ENCODE data around the gene NWD2.
A peak's percentile ranks its signal among the peaks of the same experiment; 100 is the strongest.

The NWD2 gene

DNA sequence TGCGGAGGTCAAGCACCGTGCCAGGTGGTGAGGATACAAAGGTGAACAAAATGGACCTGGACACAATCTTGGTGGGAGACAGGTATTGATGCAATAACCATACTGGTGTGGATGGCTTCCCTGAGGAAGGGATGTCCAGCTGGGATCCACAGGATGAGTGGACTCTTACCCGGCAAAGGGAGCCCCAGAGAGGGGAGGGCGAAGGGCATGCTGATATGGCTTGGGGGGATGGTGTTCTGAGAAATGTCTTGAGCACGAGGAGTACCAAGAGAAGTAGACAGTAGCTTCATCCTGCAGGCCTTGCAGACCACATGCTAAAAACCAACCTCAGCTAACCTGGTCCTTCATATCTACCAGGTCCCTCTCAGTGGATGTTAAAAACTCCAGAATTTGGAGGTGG is 220.8 kb downstream of the NWD2 start:
- DNase-seq = no peak

DNA sequence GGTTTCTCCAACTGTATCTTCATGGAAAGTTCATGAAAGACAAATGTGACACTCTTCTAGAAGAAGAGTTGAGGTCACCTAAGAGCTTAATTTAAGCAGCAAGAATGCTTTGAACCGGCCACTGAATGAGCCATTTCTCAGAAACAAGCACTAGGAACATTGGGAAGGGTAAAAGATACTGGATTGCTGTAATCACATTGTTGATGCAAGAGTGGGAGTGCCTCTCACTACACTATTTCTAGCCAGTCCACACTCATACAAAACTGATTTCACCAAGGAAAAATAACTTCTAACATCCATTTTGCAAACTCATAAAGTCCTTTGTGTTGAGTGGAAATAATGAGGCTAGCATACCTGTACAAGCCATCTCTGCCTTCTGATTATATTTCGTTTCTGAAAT is 221.3 kb downstream of the NWD2 start:
- no peak for DNase-seq

GRCh38 chr4:37467223-37467622 is 222.7 kb downstream of the NWD2 start:
- no peak for DNase-seq

DNA sequence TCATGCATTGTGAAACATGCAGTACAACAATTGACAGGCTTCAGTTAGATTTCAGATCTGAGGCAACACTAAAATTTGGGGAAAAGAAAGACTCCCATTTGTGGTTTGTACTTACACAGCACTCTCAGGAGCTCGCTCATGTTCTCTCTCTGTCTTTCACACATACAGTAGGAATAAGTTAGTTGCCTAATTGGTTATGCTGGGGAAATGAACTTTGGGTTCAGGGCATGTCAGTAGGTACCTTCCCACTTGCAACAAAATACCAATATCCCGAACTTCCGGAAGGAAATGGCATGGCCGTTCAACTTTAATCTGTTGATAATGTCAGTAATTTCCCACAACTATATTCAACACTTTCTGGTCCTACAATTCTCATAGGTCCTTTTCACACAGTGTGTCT is 223.3 kb downstream of the NWD2 start:
- no peak for DNase-seq

DNA sequence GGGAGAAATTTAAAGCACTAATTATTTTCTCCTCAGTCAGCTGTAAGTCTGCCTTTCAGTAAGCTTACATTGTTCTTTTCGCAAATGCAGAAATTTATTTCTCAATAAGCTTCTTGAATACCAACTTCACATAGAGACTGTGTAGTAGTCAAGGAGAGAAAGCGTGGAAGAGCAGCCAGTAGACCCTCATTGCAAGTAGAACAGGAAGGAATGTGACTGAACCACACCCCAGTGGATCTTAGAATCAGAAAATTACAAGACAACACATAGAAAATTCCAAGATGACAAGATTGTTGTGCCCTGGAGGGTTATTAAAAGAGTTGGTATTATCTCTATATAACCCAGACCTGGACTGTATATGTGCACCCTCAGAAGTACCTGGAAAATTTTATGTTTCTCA is 224.7 kb downstream of the NWD2 start:
- DNase-seq = no peak

DNA sequence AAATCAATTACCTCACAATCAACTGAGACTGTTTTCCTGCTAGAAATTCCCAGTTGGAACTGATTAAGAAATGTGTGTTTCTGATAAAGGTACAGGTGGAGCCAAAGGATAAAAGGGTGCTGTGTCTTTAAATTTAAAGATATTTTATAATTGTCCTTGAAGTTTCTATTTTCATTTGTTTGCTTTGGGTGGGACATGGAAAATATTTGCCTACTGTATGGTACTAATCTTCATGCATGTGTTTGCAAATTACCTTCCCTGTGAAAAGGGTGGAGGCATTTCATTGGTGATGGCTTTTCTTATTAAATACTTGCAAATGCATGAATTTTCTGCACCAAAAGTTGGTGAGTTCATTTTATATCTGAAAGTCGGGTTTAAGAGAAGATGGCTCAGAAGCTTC is 225.7 kb downstream of the NWD2 start:
- no peak for DNase-seq

DNA sequence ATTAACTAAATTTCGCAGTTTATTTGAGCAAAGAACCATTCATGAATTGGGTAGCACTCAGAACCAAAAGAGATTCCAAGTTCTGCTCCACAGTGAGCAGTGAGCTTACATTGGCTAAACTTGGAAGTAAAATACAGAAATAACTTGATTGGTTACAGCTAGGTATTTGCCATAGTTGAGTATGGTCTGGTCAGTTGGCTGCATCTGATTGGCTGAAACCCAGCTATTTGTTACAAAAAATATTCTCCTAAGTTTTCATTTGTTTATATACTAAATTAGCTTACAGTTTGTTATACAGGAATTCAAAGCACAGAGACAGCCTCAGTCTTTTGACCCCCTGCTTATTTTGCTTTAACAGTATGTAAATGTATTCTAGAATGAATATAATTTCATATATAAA is 226.6 kb downstream of the NWD2 start:
- no peak for DNase-seq

DNA sequence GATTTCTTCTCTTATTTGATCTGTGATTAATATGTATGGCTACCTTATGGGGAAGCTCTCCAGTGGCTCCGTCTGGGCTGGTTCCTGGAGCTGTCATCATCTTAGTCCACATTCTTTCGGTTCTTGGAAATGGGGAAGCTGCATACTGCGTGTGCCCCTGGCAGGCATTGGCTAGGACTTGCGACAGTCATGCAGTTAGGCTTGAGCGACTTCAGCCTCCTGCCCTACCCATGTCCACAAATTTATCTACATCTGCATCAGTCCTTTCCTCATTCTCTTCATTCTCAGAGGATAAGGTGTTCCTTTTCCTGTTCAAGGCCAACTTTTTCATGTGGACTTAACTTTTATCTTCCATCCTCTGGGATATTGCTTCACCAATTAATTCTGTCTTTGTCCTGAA is 227.4 kb downstream of the NWD2 start:
- DNase-seq = peak in 5 of 51 donors; percentile 2 to 6 (median 2)

GRCh38 chr4:37473807-37474206 is 229.3 kb downstream of the NWD2 start:
- DNase-seq = no peak

DNA sequence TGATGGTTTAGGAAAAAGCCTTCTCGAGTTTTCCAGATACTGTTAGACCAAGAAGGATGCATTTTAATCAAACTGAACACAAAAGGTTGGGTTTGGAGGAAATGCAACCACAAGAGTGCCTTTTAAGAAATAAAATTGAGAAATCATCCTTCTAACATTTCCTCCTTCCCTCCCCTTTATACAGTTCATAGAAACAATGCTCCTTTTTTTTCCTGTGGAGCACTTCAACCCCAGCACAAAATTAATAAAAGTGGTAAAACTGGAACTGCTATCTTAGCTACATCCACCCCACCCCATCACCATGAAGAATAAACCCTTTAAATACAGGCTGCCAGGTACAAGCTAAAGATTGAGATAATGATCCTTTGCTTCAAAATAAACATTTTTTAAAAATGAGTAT is 230.5 kb downstream of the NWD2 start:
- no peak for DNase-seq

DNA sequence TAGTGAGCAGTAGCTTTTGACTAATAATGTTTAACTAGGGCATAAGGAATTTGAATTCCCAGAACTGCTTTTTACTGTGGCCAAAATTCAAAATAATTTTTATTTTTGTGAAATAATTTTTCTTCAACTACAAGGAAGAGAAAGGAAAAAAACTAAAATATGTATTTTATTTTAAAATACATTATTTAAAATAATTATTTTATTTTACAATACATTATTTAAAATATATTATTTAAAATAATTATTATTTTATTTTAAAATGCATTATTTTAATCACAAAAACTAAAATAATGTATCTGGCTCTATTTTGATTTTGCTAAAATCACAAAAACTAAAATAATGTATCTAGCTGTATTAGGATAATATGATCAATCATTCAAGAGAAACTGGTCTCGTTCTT is 231.2 kb downstream of the NWD2 start:
- no peak for DNase-seq

GRCh38 chr4:37476256-37476655 is 231.7 kb downstream of the NWD2 start:
- DNase-seq = no peak

GRCh38 chr4:37476691-37477090 is 232.1 kb downstream of the NWD2 start:
- DNase-seq = no peak

DNA sequence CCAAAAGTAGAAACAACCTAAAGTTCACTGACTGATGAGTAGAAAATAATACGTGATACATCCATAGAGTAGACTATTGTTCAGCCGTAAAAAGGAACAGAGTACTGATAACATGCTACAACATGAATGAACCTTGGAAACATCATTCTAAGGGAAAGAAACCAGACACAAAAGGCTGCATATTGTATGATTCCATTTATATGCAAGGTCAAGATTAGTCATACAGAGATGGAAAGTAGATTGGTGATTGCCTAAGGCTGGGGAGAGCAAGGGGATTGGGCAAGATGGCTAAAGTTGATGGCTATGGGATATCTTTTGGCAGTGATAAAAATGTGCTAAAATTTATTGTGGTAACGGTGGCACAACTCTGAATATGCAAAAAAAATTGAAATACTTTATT is 232.6 kb downstream of the NWD2 start:
- no peak for DNase-seq

- DNase-seq = no peak
Measured at GRCh38 chr4:37478151-37478550, 233.6 kb downstream of the NWD2 start.

GRCh38 chr4:37480509-37480908 is 236.0 kb downstream of the NWD2 start:
- DNase-seq = no peak

DNA sequence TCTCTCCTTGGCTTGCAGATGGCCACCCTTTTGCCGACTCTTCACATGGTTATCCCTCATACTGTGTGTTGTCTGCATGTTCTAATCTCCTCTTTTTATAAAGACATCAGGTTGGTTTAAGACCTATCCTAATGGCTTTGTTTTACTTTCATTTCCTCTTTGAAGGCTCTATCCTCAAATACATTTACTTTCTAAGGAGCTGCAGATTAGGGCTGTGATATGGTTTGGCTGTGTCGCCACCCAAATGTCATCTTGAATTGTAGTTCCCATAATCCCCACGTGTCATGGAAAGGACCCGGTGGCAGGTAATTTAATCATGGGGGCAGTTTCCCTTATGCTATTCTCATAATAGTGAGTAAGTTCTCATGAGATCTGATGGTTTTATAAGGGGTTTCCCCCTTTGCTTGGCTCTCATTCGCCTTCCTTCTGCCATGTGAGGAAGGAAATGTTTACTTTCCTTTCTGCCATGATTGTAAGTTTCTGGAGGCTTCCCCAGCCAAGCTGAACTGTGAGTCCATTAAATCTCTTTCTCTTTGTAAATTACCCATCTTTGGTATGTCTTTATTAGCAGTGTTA is 237.1 kb downstream of the NWD2 start:
- DNase-seq = no peak

- no peak for DNase-seq
Measured at GRCh38 chr4:37482236-37482913, 237.8 kb downstream of the NWD2 start.

- no peak for DNase-seq
Measured at GRCh38 chr4:37483610-37484009, 239.1 kb downstream of the NWD2 start.

DNA sequence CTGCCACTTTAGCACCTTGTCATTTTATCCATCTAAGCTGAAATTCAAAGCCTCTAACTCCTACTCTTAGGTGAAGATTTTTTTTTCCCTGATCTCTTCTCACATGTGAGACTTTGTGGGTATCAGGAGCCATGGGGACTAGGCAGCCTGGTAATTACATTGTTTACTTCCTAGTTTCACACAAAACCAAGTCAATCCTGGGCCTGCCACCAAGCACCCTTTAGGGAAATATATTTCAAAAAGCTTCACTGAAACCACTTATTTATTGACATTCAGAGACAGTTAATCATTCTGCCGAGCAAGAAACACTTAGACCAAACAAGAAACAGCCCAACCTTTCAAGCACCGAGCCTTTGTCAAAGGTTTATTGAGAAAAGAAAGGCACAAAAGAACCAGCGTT is 241.6 kb downstream of the NWD2 start:
- DNase-seq = no peak

DNA sequence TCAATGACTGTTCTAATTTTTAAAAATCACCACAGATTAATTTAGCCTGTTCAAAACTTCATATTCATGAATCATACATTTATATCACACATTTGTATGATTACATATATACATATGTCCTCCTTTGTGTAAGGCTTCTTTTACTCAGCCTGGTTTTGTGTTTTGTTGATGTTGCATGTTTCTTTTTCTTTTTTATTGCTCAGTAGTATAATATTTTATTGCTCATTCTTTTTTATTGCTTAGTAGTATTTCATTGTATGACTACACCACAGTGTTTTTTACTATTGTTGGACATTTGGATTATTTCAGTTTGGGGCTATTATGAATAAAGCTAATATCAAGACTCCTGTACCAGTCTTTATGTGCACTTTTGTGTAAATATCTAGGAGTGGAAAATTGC is 243.1 kb downstream of the NWD2 start:
- no peak for DNase-seq

GRCh38 chr4:37489697-37490096 is 245.2 kb downstream of the NWD2 start:
- DNase-seq = no peak

GRCh38 chr4:37490391-37491347 is 246.1 kb downstream of the NWD2 start:
- DNase-seq = no peak
